NCI-H128 (cell line): Measurements from ENCODE around the gene TTLL11.

ENCODE experiments used
- DNase-seq: peaks from one replicate; lab custom pipeline; 2025; ENCODE audit not compliant: unreplicated experiment; lab: John Stamatoyannopoulos, UW

The TTLL11 gene

DNA sequence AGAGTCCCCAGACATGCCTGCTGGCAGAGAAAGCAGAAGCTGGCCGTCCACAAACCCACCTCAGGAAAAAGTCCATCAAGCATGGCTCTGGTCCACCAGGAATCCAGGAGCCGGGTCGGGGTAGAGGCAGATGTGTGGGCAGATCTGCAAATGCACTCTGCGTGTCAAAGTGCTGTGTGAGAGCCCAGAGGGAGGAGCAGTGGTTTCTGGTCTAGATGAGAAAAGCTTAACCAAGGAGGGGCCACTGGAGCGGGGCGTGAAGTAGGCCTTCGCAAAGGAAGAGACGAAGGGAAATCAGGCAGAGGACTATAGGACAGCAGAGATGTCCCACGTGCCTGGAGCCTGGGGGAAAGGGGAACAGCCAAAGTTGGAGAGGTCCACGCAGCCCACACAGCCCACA is 40.0 kb downstream of the TTLL11 start:
- no peak for DNase-seq

DNA sequence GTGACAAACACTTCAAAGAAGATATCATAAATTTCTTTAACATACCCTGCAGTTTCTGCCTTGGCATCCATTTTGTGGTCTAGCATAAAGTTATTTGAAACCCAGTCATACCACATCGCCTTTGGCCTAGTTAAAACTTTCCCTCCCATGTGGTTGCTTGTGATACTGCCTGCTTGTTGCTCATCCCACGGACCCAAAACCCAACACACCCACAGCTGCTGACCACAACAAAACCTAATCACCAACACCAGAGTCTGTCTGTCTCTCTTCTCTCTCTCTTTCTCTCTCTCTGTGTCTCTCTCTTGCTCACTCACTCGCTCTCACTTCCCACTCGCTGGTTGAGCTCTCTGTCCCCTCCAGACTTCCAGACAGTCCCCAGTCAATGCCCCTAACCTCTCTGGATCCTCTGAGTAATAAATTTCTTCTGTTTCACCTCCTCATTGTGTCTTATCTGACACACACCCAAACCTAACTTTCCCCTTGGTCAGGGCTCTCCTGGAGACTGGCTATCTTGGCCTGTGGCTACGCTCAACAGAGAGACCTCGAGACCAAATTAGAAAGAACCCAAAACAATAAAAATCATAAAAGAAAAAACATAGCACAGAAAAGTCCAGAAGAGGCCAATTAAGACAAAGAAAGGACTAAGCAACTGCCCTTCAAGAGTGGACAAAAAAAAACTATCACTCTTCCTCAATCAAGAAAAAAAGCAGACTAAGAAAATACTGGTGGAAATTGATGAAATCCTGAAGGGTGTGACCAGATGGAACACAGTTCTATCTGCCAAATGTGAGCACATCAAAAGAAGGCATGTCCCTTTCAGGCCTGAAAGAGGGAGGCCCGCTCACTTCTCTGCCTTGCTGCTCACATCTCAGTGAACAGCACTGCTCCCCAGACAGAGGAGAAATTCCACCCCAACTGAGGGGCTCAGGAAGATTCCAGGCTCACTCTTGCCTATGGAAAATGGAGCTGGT is 41.5 kb downstream of the TTLL11 start:
- DNase-seq, result no peak

DNA sequence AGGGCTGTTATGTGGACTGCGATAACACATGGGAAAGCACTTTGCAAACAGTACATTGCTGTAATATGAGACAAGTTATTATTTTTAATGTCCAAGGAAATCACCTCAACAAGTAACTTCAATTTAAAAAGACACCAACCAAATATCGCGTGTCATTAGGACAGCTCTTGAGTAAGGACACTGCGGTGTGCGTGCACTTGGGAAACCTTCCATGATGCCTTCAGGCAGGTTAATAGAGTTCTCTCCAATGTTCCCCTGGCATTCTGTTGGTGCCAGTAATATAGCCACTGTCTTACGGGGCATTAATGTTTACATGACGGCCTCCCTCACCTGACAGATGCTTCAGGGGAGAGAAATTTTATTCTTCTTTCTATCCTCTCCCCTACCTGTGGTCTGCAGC is 42.9 kb downstream of the TTLL11 start:
- no peak for DNase-seq

DNA sequence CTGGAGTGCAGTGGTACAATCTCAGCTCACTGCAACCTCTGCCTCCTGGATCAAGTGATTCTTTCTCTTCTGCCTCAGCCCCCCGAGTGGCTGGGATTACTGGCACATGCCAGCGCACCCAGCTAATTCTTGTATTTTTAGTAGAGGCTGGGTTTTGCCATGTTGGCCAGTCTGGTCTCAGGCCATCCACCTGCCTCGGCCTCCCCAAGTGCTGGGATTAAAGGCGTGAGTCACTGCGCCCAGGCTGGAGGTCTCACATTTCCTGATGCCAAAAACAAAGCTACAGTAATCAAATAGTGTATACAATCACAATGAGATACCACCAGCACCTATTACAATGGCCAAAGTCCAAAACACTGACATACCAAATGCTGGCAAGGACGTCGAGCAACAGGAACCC is 51.1 kb downstream of the TTLL11 start:
- no peak for DNase-seq

DNA sequence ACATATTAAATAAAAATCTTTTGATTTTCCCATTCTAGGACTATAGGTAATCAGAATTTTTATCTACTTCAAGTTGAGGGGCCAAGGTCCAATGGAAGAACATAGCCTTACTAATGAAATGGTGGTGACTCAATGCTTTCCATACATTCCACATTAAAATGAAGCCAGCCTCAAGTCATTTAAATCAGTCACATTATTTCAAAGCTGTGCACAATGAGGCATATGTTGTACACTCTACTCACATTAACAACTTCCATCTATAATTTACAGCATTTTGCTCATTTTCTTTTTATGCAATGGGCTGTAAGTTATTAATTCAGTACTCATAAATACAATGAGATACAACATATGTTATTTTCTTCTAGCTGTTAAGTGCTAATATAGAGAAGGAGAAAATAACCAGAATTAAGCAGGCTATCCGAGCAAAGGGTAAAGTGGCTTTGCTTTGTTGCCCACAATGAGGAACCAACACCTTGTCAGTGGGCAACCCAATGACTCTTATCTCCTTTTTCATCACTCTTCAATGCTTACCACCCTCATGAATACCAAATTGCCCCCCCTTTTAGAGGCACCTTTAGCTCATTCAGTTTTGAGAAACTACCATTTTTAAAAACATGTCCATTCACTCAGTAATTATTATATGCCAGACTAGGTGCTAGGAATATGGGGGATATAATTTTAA is 52.4 kb downstream of the TTLL11 start:
- no peak for DNase-seq

DNA sequence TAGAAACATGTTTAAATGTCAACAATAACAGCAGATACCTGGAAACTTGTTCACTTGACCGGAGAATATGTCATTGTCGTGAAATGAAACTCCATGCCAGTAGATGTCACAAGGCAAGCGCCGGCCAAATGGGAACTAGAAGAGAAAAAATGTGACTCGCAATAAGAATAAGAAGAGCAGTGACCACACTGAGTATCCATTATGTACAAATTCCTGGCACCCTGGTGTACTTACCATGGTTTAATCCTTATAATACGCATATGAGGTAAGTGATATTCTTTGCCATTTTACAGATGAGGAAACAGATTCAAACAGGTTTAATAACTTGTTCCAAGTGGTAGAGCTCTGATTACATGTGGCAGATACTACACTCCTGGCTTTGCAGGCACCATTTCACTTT is 53.9 kb downstream of the TTLL11 start:
- DNase-seq, result no peak

DNA sequence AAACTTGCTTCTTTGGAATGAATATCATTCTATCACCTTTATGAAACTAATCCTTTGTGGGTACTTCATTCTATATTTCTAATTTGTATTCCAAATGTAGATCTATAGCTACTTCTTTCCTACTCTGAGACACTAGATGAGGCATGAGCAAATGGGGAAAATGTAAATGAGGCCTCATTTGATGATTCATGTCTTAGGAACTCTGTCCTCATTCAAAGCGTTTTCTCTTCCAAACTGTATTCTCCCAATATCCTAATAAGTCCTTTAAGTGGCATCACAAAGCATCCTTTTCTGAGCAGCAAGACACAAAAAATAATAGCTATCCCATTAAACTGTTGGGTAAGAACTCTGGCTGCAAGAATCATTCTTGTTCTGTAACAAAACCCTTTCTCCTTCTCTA is 56.1 kb downstream of the TTLL11 start:
- no peak for DNase-seq

DNA sequence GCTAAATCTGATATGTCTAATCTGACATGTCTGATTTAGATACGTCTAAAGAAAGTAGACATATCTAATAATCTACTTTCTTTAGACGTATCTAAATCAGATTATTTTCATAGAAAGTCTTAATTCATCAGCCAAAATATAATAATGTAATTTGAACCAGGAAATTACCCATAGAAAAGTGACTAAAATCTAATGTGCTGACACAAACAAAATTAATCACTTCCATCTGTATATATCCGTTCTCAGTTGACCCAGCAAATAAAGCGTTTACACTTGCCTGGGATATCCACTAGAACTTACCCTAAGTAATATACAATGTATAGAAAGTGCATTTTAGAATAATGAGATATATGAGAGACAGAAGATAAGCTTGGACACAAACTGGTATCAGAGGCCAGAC is 56.7 kb downstream of the TTLL11 start:
- DNase-seq, result no peak

DNA sequence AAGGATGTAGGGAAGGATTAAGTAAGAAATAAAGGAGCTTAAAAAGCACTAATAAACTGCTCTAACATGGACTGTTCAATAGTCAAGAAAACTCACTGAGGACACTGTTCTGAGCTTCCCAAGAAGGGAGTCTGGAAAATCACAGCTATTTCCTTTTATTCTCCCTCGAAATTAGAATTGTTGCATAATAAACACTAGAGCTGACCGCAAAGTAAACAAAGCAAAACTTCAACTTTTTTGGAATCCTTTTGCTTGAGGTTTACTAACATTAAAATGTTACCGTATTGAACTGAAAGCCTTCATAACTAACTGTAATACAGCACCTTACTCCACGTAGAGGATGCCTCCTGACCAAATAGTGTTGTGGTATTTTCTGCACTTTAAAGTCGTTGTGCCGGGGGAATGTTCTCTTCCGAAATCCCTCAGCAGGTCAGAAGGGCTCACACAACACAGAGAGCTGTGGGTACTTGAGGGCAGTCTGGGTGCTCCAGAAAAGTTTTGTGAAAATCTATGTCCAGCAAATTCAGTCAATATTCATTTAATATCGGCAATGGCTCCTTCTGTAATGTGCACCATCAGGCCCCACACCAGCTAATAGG is 59.2 kb downstream of the TTLL11 start:
- no peak for DNase-seq

DNA sequence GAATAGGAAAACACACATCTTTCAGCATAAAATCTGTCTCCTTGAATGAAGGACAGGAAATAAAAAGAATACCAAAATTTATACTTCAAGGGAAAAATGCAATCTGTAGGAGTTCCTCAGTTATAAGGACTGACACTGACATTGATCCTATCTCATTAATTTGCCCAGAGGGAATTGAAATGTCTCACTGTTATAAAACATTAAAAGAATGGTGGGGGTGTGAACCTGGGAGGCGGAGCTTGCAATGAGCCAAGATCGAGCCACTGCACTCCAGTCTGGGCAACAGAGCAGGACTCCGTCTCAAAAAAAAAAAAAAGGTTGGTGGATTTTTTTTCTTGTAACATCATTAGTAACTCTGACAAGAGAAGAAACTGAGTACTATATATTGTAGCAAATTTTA is 60.8 kb downstream of the TTLL11 start:
- DNase-seq, result no peak

DNA sequence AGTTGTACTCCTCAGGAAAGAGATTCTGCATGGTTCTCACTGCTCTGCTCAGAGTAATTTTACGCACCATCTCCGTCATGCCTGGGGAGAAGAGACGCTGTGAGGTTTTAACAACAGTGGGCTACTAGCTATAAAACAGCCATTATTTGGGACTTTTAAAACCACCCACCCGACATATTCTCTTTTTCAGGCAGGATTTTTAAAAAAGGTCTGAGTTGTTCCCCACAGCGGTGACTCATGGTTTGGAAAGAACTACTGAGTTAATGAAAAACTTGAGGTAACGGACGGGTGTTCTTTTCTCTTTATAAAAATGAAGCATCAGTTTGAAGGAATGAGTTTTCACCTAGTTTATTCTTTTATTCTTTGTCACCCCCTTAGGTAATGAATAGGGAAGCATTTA is 61.3 kb downstream of the TTLL11 start:
- DNase-seq, result no peak

DNA sequence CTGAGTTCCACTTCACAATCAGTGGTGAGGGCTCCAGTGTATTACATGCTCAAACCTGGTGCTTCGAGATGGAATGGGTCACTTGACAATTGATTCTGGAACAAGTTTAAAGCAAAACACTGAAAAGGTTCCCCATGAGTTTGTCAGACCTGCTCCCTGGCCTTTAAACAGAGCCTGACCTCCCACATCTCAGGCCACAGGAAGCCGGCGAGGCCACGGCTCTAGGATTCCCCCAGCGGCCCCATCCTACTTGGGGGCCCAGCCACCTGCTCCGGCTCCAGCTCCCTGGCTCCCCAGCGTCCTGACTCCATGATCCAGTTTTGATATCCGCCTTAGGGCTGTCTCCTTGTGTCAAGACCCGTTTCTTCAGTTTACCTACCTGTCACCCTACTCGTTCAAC is 62.0 kb downstream of the TTLL11 start:
- DNase-seq, result no peak

DNA sequence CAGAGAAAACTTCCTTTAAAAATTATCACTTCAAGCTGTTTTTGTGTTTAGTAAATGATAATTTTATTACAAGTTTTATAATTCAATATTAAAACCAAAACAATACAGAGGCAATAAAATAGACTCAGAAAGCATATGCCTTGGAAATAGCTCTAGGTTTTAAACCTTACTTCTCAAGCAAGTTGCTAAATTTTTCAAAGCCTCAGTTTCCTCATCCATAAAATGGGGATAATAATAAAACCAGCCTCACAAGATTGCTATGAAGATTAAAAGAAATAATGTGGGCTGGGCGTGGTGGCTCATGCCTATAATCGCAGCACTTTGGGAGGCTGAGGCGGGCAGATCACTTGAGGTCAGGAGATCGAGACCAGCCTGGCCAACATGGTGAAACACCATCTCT is 62.8 kb downstream of the TTLL11 start:
- DNase-seq, result no peak

DNA sequence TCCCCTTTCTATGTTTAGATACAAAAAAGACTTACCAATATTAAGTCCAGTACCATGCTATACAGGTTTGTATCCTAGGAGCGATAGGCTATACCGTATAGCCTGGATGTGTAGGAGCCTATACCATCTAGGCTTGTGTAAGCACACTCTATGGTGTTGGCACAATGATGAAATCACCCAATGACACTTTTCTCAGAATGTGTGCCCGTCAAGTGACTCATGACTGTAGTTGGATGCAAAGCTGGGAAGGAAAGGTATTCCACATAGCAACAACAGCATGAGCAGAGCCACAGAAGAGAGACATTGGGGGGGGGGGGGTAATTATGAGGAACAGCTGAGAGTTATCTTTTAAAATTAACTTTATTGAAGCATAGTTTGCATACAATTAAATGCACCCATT is 63.2 kb downstream of the TTLL11 start:
- no peak for DNase-seq

DNA sequence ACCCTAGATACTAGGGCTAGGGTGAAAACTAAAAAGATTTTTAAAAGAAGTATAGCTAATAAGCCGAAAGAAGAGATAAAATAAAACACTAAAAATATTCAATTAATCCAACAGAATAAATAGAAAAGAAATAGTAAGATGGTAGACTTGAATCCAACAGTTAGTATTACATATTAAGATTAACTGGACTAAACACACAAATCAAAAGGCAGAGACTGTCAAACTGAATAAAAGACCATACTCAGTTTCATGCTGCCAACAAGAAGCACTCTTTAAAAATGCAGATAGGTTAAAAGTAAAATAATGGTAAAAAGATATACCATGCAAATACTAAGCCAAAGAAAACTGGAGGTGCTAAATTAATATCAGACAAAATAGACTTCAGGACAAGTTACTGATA is 65.0 kb downstream of the TTLL11 start:
- DNase-seq, result no peak

DNA sequence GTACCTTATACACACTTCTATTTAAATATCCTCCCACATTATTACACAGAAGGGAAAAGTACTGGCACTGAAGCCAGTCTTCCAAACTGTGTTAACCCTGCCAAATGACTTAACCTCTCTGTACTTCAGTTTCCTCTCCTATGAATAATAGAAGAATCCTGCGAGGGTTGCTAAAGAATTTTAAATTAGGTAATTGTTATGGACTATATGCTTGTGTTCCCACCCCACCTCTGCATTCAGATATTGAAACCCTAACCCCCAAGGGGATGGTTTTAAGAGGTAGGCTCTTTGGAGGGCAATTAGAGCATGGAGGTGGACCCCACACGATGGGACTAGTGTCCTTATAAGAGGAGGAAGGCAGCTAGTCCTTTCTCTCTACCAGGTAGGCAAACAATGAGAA is 72.7 kb downstream of the TTLL11 start:
- no peak for DNase-seq

DNA sequence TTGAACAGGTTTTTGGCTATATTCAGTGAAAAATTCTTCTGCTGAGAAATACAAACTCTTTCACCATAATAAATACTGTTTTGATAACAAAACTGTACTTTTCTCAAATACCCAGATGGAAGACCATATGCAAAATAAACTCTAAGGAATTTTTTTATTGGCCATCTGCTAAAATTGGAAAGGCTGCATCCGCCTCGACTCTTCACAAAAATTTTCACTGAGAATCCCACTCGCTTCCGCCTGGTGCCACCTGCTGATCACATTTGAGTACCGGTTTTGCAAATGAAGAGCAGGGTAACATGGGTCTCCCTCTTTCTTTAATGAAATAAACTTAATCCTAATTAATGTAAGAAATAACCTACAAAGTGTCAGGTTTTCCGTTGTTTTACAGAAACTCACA is 76.4 kb downstream of the TTLL11 start:
- DNase-seq, result no peak

DNA sequence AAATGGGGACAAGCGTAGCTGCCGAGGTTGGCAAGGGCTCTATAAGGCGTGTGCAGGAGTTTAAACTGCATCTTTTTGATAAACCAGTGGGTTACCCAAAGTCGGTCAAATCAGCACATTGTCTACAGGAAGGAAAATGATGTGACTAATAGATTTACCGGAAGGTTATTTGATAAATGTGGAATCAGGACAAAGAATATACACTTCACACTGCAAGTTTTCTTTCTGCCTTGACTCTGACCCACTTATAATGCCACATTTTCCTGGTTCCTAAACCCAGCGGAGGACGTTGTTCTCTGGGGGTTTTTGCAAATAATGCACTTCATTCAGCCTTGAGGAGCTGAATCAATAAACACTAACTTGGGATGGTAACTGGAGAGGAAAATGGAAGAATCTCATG is 76.8 kb downstream of the TTLL11 start:
- no peak for DNase-seq

DNA sequence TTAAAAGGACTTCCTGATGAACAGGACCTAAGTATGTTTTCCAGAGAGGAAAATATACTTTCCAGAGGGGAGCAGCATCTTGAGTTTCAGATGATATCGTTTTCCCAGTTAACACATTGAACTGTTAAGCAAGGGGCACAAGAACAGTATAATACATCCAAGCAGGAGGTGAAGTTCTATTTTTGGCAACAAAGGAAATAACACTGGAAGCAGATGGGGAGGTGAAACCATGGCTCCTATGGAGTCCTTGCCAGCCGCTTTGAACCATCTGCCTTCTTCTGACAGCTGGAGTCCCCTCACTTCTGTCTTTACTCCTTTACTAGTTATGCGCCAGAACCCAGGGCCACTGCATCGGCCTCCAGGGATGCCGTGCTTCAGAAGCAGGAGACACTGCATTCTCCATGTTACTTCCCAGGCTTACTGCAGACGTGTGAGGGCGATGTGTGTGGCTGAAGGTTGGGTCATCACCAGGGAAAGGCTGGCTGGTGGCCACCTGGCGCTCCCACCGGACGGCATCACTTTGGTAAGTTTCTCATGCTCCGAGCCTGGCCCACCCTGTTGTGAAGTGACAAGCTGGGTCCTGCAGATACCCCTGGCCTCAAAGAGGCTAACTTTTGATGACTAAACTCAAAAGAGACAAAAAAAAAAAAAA is 77.8 kb downstream of the TTLL11 start:
- DNase-seq, result no peak

DNA sequence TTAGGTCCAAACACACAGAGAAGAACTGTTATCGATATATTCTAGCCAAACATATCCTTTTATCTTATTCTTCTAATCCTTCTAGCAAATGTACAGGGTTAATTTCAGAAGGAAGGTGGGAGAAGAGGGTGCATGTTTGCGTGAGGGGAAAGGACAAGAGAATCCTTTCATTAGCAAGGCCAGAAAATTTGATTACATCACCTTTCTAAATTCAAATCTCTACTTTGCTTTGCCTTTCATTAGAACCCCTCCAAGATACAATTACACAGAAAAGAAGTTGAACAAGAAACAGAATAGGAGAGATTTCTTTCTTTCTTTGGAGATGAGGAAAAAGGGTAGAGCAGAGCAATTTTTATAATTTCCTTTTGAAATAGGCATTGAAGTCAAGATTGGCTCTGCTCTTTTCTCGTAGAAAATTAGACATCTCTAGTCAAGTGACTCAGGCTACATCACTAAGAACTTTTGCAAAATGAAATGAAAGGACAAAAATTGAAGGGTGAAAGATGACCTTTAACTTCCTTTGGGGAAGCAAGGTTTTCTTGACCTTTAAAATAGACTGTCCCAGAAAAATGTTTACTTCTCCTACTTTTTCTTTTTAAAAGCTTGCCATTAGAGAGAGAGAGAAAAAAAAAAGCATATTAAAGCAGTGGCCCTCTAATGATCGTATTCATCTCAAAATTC is 81.2 kb downstream of the TTLL11 start:
- DNase-seq, result no peak

DNA sequence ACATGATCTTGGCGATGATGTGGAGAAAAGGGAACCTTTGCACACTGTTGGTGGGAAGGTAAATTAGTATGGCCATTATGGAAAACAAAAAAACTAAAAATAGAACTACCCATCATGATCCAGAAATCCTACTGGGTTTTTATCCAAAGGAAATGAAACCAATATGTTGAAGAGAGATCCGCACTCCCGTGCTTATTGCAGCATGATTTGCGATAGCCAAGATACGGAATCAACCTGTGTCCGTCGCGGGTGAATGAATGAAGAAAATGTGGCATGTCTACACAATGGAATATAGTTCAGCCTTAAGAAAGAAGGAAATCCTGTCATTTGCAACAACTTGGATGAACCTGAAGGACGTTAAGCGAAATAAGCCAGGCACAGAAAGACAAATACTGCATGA is 84.5 kb downstream of the TTLL11 start:
- no peak for DNase-seq
